Activated CD8-positive, alpha-beta memory T cell treated with anti-CD3 and anti-CD28 coated beads, Interleukin-2, amount 10 ng/mL, durations not matched to agents 7 days and 5 days (primary cell): ENCODE results near the gene CERCAM. TPM values are rescaled to one million over a fixed set of nuclear protein-coding genes. Genes with fewer than 3 reads are reported as not detected.

Source experiments
- ATAC-seq: fragments of 150-1000 bp; cut with Tn5 transposase; one replicate; pipeline ENCODE4 v1.10.0; 2021; ENCODE audit warnings: moderate library complexity
- CTCF ChIA-PET: fragments of 350-600 bp; sonication (Branson Sonifier 250); formaldehyde crosslinking; loops from one replicate; lab custom pipeline; 2021; ENCODE audit warnings: antibody characterized with exemption; lab: Charles Lee
- DNase-seq: peaks from one replicate; pipeline ENCODE4 v3.0.0-alpha.2; 2020
- H3K27ac Mint-ChIP-seq: one replicate; pipeline ENCODE4 v1.8.0; 2021; ENCODE audit warnings: mild to moderate bottlenecking, mixed read lengths
- H3K27me3 Mint-ChIP-seq: one replicate; pipeline ENCODE4 v1.8.0; 2021; ENCODE audit warnings: mixed read lengths
- H3K36me3 Mint-ChIP-seq: one replicate; pipeline ENCODE4 v1.8.0; 2021; ENCODE audit warnings: mild to moderate bottlenecking, mixed read lengths
- H3K4me1 Mint-ChIP-seq: one replicate; pipeline ENCODE4 v1.8.0; 2021; ENCODE audit warnings: mixed read lengths
- H3K4me3 Mint-ChIP-seq: one replicate; pipeline ENCODE4 v1.8.0; 2021; ENCODE audit warnings: mild to moderate bottlenecking, moderate library complexity, mixed read lengths
- H3K9me3 Mint-ChIP-seq: one replicate; pipeline ENCODE4 v1.8.0; 2022; ENCODE audit warnings: low read depth, mixed read lengths
- total RNA-seq, 2 experiments: library from RNA; stranded (reverse); gene quantifications; one replicate each; pipeline ENCODE4 v1.2.3, GENCODE V29; 2021

The CERCAM gene
- total RNA-seq, 2 experiments from 2014 or later: 5.2 to 12.2 TPM

GRCh38 chr9:128388150-128388549 is 32.5 kb upstream of the CERCAM start:
- DNase-seq: no peak
- no peak for ATAC-seq
- H3K36me3 Mint-ChIP-seq: peaks cover 4% of the 10 kb centered on the region

GRCh38 chr9:128389395-128390149 is 31.1 kb upstream of the CERCAM start:
- Mint-ChIP-seq H3K36me3 (peaks cover 5% of the 10 kb centered on the region), H3K9me3 (no peaks in the 10 kb centered on the region), H3K27me3 (no peaks in the 10 kb centered on the region), H3K4me3 (no peak overlapping the region), H3K27ac (no peak overlapping the region), H3K4me1 (no peaks in the 10 kb centered on the region)
- DNase-seq (no peak), ATAC-seq (no peak)
- CTCF ChIA-PET: interaction anchor here (1.6 kb wide), 1 partner anchor 22 kb away, joined by 4 read pairs; no protein-coding TSS in a partner anchor

More at GRCh38 chr9:128388150-128388549, 32.5 kb upstream of the CERCAM start:
- H3K27me3 Mint-ChIP-seq: no peaks in the 10 kb centered on the region
- H3K4me1 Mint-ChIP-seq: no peaks in the 10 kb centered on the region
- CTCF ChIA-PET: interaction anchor here (1.5 kb wide), 1 partner anchor 32 kb away, joined by 3 read pairs; no protein-coding TSS in a partner anchor
- no peaks in the 10 kb centered on the region for H3K9me3 Mint-ChIP-seq
- no peak overlapping the region for H3K4me3 Mint-ChIP-seq
- H3K27ac Mint-ChIP-seq: no peak overlapping the region

GRCh38 chr9:128390150-128390812 is 30.4 kb upstream of the CERCAM start:
- Mint-ChIP-seq H3K36me3 (peaks cover 5% of the 10 kb centered on the region), H3K27ac (no peak overlapping the region), H3K9me3 (no peaks in the 10 kb centered on the region), H3K4me1 (no peaks in the 10 kb centered on the region), H3K4me3 (no peak overlapping the region), H3K27me3 (no peaks in the 10 kb centered on the region)
- DNase-seq (no peak), ATAC-seq (no peak)
- CTCF ChIA-PET: interaction anchor here (1.6 kb wide), 1 partner anchor 21 kb away, joined by 4 read pairs; no protein-coding TSS in a partner anchor

GRCh38 chr9:128390813-128391711 is 29.6 kb upstream of the CERCAM start:
- Mint-ChIP-seq H3K4me3 (no peak overlapping the region), H3K36me3 (peaks cover 5% of the 10 kb centered on the region), H3K27ac (no peak overlapping the region), H3K27me3 (no peaks in the 10 kb centered on the region), H3K9me3 (no peaks in the 10 kb centered on the region), H3K4me1 (no peaks in the 10 kb centered on the region)
- no peak for ATAC-seq
- CTCF ChIA-PET: interaction anchor here (1.6 kb wide), 1 partner anchor 21 kb away, joined by 4 read pairs; no protein-coding TSS in a partner anchor
- DNase-seq: no peak

GRCh38 chr9:128391956-128392301 is 28.7 kb upstream of the CERCAM start:
- no peak overlapping the region for H3K27ac Mint-ChIP-seq
- no peak overlapping the region for H3K4me3 Mint-ChIP-seq
- no peak for DNase-seq
- H3K27me3 Mint-ChIP-seq: peaks cover 5% of the 10 kb centered on the region
- CTCF ChIA-PET: no interaction called here
- no peak for ATAC-seq
- H3K4me1 Mint-ChIP-seq: no peaks in the 10 kb centered on the region
- no peaks in the 10 kb centered on the region for H3K9me3 Mint-ChIP-seq
- peaks cover 5% of the 10 kb centered on the region for H3K36me3 Mint-ChIP-seq

- Mint-ChIP-seq H3K27me3 (peaks cover 11% of the 10 kb centered on the region), H3K9me3 (no peaks in the 10 kb centered on the region), H3K4me1 (no peaks in the 10 kb centered on the region), H3K36me3 (peaks cover 5% of the 10 kb centered on the region), H3K4me3 (no peak overlapping the region), H3K27ac (no peak overlapping the region)
- ATAC-seq: no peak
- no peak for DNase-seq
- CTCF ChIA-PET: no interaction called here
These were observed 28.1 kb upstream of the CERCAM start for GRCh38 chr9:128392302-128393144.

- CTCF ChIA-PET: no interaction called here
- Mint-ChIP-seq H3K9me3 (no peaks in the 10 kb centered on the region), H3K4me1 (no peaks in the 10 kb centered on the region), H3K36me3 (peaks cover 5% of the 10 kb centered on the region), H3K4me3 (no peak overlapping the region), H3K27ac (no peak overlapping the region), H3K27me3 (peaks cover 15% of the 10 kb centered on the region)
- no peak for ATAC-seq
- no peak for DNase-seq
These were observed 27.4 kb upstream of the CERCAM start for GRCh38 chr9:128393145-128393775.

GRCh38 chr9:128393970-128394369 is 26.7 kb upstream of the CERCAM start:
- H3K4me3 Mint-ChIP-seq: no peak overlapping the region
- CTCF ChIA-PET: interaction anchor here (1.4 kb wide), 1 partner anchor 32 kb away, joined by 4 read pairs; no protein-coding TSS in a partner anchor
- no peaks in the 10 kb centered on the region for H3K4me1 Mint-ChIP-seq
- H3K36me3 Mint-ChIP-seq: peaks cover 5% of the 10 kb centered on the region
- H3K27ac Mint-ChIP-seq: no peak overlapping the region
- no peak for DNase-seq
- no peak for ATAC-seq
- H3K9me3 Mint-ChIP-seq: no peaks in the 10 kb centered on the region
- peaks cover 15% of the 10 kb centered on the region for H3K27me3 Mint-ChIP-seq

GRCh38 chr9:128394379-128395168 is 26.1 kb upstream of the CERCAM start:
- CTCF ChIA-PET: interaction anchor here (0.9 to 1.4 kb wide), 2 partner anchors 26 to 32 kb away, joined by 4 read pairs; no protein-coding TSS in a partner anchor
- no peak for ATAC-seq
- Mint-ChIP-seq H3K36me3 (peaks cover 5% of the 10 kb centered on the region), H3K4me1 (no peaks in the 10 kb centered on the region), H3K9me3 (no peaks in the 10 kb centered on the region), H3K27me3 (peaks cover 15% of the 10 kb centered on the region), H3K27ac (no peak overlapping the region), H3K4me3 (no peak overlapping the region)
- no peak for DNase-seq

- Mint-ChIP-seq H3K9me3 (no peaks in the 10 kb centered on the region), H3K4me1 (no peaks in the 10 kb centered on the region), H3K27ac (no peak overlapping the region), H3K36me3 (peaks cover 3% of the 10 kb centered on the region), H3K4me3 (no peak overlapping the region), H3K27me3 (peaks cover 17% of the 10 kb centered on the region)
- no peak for DNase-seq
- no peak for ATAC-seq
- CTCF ChIA-PET: no interaction called here
These were observed 23.6 kb upstream of the CERCAM start for GRCh38 chr9:128396970-128397613.

GRCh38 chr9:128397831-128398230 is 22.8 kb upstream of the CERCAM start:
- peaks cover 1% of the 10 kb centered on the region for H3K36me3 Mint-ChIP-seq
- ATAC-seq (no peak), DNase-seq (no peak)
- H3K27ac Mint-ChIP-seq: no peak overlapping the region
- peaks cover 18% of the 10 kb centered on the region for H3K27me3 Mint-ChIP-seq
- H3K4me3 Mint-ChIP-seq: no peak overlapping the region
- no peaks in the 10 kb centered on the region for H3K9me3 Mint-ChIP-seq
- CTCF ChIA-PET: no interaction called here
- no peaks in the 10 kb centered on the region for H3K4me1 Mint-ChIP-seq
